ENCODE data around the gene CHD9NB.

The CHD9NB gene

GRCh38 chr16:53022374-53022773, 30.3 kb downstream of the CHD9NB start:
- no peak for DNase-seq

- DNase-seq, result no peak
Observed at GRCh38 chr16:53018834-53019416, 33.8 kb downstream of the CHD9NB start.

- DNase-seq, result no peak
Observed at GRCh38 chr16:53014287-53014686, 38.4 kb downstream of the CHD9NB start.

GRCh38 chr16:53007095-53007494, 45.6 kb downstream of the CHD9NB start:
- DNase-seq, result no peak

- no peak for DNase-seq
Observed at GRCh38 chr16:52997922-52998321, 54.8 kb downstream of the CHD9NB start.

GRCh38 chr16:52994942-52995341, 57.8 kb downstream of the CHD9NB start:
- DNase-seq, result no peak

- no peak for DNase-seq
Observed at GRCh38 chr16:52993179-52993578, 59.5 kb downstream of the CHD9NB start.

- no peak for DNase-seq
Observed at GRCh38 chr16:52991572-52991971, 61.1 kb downstream of the CHD9NB start.

Data from CD4-positive, alpha-beta T cell treated with Interleukin-21 for 1 hour (primary cell).